ENCODE measurements around the gene DGKZ.

DNA sequence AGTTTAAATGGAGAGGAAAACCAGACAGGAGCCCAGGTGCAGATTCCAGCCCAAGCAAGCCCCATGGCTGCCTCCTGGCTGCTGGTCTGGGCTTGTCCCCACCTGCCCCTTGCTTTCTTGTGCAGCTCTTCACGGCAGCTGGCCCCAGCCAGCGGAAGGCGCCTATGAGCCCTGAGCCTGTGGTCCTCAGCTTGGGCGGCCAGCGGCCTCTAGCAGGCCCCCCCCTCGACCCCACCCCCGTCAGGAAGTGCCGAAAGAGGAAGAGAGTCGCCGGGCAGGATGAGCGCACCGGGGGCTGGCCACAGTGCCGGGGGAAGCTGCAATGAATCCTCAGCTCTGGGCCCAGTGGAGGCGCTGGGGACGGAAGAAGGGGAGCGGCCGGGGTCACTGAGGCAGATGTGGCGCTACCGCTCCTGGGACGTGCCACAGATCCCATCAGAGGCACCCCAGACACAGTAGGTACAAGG is 2.1 kb upstream of the DGKZ start:
- TF ChIP-seq, protein P1, sequence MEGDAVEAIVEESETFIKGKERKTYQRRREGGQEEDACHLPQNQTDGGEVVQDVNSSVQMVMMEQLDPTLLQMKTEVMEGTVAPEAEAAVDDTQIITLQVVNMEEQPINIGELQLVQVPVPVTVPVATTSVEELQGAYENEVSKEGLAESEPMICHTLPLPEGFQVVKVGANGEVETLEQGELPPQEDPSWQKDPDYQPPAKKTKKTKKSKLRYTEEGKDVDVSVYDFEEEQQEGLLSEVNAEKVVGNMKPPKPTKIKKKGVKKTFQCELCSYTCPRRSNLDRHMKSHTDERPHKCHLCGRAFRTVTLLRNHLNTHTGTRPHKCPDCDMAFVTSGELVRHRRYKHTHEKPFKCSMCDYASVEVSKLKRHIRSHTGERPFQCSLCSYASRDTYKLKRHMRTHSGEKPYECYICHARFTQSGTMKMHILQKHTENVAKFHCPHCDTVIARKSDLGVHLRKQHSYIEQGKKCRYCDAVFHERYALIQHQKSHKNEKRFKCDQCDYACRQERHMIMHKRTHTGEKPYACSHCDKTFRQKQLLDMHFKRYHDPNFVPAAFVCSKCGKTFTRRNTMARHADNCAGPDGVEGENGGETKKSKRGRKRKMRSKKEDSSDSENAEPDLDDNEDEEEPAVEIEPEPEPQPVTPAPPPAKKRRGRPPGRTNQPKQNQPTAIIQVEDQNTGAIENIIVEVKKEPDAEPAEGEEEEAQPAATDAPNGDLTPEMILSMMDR (IDR thresholded peaks at IDR 0.05): no peak
- peak in 1 of 2 donors; percentile 40 for TF ChIP-seq POLR2A (IDR thresholded peaks at IDR 0.05)
